Spleen (tissue), 7 donors: Measurements from ENCODE around the gene ABHD17B.

ENCODE experiments used
- POLR2A ChIP-seq, 3 donors: fragments of 450-650 bp; IDR thresholded peaks; one replicate each; pipeline ENCODE4 v1.5.1; 2017; ENCODE audit warnings: antibody characterized with exemption in 3 of 3, mild to moderate bottlenecking in 1 of 3
- TF ChIP-seq, protein P1 (sequence below), 11 experiments: fragments of 200-600 bp in 7 of 11; fragments of 450-650 bp in 4 of 11; sonication (generic) in 4 of 11; IDR thresholded peaks in 8 of 11; conservative IDR thresholded peaks in 3 of 11; 1 replicate in 7 of 11; 2 replicates in 4 of 11; pipeline versions ENCODE4 v1.4.0 to v1.8.0; 2016 to 2021; ENCODE audit warnings: antibody characterized with exemption in 11 of 11, inconsistent platforms in 4 of 11, mild to moderate bottlenecking in 1 of 11
- donor health status: DM: no; HTN: no; CAD: no; lungs with moderate emphysema.
- donor health status: DM: no; HTN: no; CAD: no.
- donor health status: DM: no; HTN: no; CAD: no.

DNA sequence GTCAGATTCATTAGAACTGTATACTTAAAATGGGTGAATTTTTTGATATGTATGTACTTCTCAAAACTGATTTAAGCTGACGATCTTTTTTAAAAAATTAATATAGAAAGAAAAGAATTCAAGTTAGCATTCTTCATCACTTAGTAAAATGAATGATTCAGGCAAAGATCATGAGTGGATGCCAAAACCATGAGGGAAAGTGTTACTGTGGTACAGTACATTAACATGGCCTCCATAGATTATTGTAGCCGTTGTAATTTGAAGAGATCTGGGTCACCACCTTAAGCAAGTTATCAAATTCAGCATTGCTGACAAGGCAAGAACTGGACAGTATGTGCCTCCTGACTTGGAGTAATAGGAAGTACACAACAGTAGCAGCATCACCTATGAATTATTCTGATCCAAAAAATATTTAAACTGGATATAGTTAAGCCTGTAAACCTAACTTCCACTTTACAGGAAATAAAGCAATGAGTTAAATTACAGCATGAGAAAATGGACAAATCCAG is 30.1 kb upstream of the ABHD17B start:
- TF ChIP-seq, protein P1, sequence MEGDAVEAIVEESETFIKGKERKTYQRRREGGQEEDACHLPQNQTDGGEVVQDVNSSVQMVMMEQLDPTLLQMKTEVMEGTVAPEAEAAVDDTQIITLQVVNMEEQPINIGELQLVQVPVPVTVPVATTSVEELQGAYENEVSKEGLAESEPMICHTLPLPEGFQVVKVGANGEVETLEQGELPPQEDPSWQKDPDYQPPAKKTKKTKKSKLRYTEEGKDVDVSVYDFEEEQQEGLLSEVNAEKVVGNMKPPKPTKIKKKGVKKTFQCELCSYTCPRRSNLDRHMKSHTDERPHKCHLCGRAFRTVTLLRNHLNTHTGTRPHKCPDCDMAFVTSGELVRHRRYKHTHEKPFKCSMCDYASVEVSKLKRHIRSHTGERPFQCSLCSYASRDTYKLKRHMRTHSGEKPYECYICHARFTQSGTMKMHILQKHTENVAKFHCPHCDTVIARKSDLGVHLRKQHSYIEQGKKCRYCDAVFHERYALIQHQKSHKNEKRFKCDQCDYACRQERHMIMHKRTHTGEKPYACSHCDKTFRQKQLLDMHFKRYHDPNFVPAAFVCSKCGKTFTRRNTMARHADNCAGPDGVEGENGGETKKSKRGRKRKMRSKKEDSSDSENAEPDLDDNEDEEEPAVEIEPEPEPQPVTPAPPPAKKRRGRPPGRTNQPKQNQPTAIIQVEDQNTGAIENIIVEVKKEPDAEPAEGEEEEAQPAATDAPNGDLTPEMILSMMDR (IDR thresholded peaks at IDR 0.05 in 8 of 11, conservative IDR thresholded peaks at IDR 0.05 in 3 of 11), result no peak
- no peak for TF ChIP-seq POLR2A (IDR thresholded peaks at IDR 0.05)
